Measurements from ENCODE around the gene COL5A1.
"Not testable (repeated sequence)": the region's sequence is repeated elsewhere in the genome, so short reads cannot be mapped to it uniquely, and the experiment has no call there.

Gene COL5A1

DNA sequence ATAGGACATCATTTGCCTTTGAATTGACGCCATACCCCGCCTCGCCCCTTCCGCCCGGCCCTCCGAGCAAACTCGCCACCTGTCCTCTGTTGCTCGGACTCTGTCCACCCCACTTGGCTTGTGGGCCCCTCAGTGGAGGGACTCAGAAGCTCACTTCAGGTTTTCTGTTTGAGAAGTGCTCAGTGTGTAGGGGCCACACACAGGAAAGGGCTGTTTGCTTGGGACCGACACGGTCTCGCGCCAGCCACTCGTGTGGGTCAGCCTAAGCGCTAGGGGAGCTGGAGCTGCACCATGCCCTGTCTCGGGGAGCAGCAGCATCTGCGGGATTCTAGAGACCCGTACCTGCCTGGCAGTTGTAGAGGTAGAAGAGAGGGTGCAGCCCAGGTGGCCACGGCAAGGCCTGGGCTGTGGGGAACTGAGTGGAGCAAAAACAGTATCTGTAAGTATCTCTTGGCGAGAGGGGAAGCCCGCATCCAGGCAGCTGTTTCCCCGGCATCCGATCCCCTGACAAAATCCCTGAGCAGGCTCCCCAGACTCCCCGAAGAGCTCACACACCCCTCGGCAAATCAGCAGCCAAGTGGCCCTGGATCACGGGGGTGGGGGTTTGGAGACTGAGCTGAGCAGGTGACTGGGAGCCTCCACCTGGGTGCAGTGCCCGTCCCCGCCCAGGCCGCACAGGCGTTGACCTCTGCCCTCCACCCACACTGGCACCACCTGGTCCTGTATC, 52.2 kb downstream of the COL5A1 start:
- no peak for DNase-seq

DNA sequence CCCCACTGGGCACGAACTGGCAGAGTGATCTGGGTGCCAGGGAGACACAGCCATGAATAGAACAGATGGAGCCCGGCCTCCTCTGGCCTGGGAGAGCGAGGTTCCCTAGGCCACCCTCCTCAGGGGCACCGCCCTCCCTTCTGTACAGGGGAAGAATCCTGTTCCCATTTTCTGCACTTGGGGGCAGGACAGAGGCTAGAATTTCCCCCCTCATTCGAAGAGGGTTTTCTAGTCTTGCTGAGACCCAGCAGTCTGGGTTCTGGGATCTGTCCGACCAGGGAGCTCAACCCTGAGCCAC, 52.7 kb downstream of the COL5A1 start:
- DNase-seq, result no peak

DNA sequence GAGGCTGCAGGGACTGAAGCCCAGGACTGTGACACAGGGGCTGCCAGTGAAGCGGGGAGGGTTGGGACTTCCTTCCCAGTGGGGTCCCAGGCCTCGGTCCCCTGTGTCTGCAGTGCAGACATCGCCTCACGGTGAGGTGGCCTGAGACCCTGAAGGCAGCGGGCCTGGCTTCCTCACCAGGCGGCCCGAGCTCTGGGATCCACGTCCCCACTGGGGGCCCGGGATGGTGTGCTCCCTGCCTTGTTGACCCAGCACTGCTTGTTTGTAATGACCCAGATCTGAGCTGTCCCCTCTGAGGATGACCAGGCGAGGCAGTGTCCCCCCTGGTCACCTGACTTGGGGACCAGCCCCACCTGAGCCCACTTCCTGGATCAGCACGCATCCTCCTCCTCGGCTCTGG, 53.1 kb downstream of the COL5A1 start:
- DNase-seq, result no peak

DNA sequence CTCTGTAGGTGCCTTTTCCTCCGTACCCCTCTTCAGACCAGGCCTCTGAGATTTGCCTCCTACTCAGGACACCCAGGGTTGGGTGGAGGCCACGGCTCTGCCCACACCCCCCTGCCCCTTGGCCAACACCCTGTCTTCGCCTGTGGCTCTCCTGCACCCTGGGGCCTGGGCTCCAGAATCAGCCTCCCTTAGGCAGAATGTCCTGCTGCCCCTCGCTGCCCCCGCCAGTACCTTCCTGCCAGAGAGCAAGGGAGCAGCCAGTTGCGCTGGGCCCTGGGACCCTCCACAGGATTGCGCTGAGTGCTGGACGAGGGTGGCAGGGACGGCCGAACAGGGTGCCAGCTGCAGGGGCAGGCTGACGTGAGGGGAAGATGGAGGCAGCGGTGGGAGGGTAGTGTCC, 53.5 kb downstream of the COL5A1 start:
- DNase-seq, result no peak

DNA sequence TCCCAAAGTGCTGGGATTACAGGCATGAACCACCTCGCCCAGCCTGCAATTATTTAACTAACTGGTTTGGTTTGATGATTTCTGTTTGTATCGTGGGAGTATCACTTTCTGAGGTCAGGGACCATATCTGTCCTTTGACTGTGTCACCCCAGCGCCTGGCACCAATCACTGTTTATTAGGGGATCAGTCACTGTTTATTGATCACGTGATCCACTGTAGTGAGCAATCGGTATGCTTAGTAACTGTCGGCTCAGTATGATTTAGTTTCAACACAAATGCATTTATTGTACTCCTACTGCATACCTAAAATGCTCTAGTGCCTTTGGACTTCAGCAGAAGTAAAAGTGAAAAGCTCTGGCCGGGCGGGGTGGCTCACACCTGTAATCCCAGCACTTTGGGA, 54.8 kb downstream of the COL5A1 start:
- DNase-seq, result no peak

DNA sequence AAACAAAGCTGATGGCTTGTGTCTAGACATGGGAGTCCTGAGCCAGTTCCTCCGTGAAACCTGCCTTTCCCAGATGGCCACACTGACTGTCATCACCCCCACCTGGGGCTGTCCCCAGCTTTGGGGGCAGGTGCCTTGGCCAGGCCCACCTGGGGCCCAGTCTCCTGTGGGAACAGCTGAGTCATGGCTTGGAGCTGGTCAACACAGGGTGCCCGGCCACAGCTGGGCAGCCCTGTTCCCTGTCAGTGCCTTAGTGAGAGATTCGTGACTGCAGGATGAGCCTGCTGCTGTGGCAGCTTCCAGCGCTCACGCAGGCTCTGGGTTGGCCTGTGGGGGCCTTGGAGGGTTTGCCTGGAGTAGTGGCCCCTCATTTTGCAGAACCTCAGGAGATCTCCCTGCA, 56.5 kb downstream of the COL5A1 start:
- no peak for DNase-seq

DNA sequence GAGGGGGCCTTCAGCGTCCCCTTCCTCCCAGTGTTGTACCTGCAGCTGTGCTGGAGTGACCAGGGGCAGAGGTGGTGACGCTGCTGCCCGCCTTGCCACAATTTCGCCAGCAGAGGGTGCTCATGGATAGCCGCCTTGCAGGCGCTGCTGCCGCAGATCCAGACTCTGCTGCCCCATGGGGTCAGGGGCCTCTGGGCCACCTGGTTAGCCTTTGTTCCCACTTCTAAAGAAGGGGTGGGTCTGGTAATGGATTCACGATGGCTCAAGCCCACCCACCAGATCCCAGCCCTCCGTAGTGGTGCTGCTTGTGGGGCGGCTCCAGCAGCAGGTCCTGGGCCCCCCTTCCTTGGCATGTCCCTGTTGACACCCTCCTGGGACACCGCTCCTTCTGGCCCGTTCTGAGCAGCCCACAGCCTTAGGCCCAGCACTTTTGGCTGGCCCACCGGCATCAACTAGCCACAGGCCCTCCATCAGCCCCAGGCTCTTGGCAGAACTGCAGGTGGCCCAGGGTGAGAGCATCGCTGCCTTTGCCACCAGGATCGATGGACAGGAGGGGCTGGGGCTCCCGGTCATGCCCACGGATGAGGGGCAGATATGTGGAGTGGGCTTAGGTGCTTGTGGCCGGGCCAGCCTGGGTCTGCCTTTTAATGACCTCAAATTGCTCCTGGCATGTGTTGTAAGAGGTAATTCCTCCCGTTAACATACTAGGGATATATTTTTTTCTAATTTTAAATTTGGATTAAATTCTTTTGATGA, 57.2 kb downstream of the COL5A1 start:
- peak; percentile 56 for DNase-seq

DNA sequence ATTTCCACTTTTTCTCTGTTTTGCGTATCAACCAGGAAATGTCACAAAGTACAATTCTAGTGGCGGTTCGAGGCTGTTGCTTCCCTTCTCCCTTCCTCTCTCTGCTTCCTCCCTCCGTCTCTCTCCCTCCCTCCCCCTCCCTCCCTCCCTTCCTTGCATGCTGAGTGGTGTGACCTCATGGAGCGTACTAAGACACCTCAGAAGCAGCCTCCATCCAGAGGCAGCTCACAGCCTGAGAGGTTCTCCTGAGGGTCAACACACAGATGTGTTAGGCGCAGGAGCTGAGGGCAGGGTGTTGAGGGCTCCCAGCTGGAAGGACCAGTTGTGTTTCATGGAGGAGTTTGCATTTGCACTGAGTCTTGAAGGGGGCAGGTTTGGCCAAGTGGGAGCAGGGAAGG, 57.7 kb downstream of the COL5A1 start:
- DNase-seq, result no peak

DNA sequence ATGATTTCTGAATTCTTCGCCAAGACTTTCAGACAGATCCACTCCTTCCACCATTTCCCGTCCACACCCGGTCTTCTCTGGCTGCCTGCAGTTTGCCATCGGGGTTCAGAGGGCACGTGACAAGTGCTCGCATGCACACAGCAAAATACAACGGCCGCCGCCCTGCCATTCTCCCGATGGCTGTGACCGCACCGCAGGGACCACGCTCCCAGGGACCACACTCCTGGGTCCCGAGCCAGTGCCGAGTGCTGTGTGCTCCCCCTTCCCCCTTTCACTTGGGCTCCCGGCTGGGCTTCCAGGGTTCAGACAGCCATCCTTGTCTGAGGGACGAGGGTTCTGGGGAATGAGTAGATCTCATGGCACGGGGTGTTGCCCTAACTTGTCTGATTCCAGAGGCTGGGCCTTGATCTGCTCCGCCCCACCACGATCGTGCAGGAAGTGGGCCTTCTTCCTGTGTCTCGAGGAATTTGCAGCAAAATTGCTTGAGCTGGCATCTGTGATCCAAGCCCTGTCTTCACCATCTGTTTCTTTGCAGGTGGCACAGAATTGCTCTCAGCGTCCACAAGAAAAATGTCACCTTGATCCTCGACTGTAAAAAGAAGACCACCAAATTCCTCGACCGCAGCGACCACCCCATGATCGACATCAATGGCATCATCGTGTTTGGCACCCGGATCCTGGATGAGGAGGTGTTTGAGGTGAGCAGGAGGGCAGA, 59.2 kb downstream of the COL5A1 start:
- no peak for DNase-seq

DNA sequence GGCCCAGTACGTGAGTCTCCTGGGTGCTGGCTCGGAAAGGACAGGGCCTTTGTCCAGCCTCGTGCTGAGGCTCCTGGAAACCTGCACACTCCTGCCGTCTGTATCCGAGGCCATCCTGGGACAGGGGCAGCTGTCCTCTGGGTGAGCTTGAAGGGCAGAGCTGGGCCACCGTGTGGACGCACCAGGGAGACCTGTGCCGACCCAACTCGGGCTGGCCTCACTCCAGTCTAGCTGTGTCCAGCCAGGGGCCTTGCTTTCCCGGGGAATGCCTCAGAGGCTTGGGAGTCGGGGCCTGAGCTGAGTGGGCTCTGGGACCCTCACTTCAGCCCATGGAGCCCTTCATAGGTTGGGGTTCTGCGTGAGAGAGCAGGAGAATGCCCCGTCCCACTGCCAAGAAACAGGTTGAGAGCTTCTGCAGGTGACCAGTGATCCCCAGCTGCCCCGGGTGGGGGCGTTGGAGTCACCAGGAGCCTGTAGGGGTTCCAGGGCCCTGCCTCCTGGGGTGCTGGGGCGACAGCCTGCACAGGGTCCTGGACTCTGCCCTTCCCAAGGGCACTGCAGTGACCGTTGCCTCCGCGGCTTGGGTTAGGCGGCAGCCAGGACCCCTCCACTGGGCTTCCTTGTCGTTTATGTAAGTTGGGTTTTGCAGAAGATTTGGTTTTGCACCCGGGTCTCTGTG, 60.1 kb downstream of the COL5A1 start:
- no peak for DNase-seq

DNA sequence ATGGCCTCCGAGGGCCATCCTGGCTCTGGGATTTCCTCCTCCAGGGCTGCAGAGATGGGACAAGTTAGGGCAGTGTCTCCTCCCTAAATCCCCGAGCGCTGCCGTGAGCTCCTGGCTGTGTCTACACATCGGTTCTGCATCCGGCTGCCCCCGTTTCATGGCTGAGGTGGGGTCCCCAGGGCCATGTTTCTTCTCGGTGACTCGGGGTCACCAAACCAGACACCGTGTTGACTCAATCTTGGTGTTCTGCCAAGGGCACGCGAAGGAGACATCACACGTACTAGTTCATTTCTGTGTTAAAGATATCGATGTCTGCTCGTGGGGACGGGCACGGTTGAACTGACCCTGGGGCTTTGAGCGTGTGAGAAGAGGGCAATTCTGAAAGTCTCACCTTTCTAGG, 60.7 kb downstream of the COL5A1 start:
- DNase-seq, result no peak

DNA sequence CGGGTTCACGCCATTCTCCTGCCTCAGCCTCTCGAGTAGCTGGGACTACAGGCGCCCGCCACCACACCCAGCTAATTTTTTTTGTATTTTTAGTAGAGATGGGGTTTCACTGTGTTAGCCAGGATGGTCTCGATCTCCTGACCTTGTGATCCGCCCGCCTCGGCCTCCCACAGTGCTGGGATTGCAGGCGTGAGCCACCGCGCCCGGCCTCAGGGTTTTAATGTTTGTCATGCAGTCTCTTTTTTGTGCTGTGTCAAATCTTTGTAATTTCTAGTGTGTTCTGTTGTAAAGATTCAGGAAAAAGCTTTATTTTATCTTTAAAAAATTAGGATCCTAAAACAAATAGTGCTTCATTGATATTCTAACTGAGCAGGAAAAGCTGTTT, 62.1 kb downstream of the COL5A1 start:
- not testable (repeated sequence) for DNase-seq

DNA sequence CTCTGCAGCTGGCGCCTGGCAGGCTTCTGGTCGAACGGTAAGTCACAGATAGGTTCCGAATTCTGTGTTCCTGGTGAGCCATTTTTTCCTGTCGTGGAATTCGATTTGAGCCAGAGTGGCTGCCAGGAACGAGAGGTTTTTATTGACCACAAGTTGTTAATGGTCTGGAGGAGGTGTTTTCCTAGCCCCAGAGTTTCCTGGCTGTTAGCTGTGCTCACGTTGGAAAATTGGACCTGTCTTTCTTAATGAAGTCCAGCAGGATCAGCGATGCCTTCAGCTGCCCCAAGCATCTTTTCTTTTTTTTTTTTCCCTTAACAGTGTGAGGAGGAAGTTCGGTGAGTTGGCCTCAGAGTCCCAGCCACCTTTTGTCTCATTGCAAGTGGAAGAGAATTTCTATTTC, 62.9 kb downstream of the COL5A1 start:
- DNase-seq, result peak; percentile 41

DNA sequence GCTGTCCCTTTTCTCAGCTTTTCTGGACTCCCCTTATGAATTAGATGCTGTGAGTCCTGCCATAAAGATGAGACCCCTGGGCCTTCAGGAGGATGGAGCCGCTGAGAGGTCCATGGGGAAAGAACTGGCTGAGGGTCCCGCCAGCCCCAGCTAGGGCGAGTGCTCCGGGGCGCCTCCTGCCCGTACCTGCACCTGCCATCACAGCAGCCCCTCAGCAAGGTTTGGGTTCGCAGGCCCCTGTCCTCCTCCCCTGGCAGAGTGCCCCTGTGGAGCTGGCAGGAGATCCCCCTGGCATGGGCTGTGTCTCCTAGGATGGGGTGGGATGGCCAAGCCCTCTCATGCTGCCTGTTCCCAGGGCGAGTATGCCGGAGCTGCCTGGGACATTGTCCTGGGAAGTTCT, 64.2 kb downstream of the COL5A1 start:
- DNase-seq, result no peak

DNA sequence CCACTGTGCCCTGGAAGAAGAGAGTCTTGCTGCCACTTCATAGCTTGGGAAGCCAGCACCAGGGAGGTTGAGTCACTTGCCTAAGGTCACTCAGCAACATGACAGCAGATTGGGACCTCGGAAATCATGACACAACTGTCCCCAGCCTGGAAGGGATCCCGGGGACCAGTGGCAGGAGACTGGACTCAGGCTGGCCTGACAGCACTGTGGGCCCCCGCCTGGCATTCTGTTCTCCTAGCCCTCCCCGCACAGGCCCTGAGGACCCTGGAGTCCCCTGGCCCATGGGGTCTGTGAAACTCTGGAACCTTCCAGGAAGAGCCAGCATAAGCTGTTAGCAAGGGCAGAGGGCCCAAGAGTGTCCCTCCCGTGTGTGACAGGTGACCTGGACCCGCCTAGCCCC, 64.9 kb downstream of the COL5A1 start:
- DNase-seq, result no peak

DNA sequence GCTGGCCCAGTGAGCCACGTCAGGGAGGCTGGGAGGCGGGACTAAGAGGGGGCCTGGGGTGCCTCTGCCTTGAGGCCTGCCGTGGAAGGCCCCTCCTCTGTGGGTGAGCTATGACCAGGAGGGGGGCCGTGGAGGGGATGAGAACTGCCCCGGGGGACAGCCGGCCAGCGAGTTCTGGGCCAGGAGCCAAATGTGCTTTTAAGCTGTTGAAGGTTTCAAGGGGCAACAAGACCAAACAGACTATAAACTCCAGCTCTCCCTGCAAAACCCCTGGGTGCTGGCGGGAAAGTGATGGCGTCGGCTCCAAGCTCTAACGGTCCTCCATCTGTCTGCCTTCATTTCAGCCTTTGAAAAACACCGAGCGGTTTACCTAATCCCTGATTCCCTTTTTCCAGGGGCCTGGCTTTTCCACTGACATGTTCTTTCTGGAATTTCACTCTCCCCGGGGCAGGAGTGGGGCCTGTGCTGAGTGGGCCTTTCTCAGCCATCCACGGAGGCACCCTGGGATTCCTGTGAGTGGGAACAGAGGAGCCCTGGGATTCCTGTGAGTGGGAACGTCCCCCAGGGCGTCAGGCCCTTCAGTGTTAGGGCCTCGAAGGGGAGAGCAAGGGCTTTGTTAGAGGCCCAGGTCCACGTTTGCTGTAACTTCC, 65.6 kb downstream of the COL5A1 start:
- DNase-seq, result peak; percentile 99

DNA sequence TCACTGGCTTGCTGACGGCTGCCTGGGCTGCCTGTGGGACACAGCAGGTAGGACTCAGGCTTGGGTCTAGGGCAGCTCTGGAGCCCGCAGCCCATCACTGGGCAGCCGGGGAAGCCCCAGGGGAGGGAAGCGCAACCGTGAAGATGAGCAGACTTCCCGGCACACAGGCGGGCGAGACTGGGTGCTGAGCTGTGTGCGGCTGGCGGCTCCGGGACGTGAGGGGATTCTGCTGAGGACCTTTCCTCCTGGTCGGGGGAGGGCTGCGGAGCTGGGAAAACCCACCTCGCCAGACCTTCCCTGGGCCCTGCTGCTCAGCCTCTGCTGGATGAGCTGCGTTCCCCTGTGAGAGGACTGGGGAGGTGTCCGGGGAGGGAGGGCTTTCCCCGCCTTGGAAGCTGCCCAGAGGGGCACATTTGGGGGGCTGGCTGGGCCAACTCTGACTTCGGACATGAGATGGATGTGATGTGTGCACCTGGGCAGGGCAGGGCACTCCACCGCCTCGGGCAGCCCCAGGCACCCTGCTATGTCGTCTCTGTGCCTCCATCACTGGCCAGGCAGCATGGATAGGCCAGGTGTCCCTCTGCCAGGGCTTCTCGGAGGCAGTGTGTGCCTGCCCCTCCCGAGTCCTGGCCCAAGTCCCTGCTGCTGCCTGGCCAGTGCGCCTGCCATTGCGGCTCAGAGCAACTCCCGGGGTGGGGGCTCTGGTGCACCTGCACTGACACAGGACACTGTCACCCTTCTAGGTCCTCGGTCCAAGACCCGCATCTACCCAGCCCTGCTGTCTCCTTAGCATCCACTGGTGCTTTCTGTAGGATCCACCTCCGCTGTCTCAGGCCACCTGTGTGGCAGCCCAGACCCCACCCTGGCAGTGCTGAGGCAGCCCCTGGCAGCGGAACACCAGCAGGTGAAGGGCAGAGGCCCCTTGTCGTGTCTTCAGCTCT, 66.4 kb downstream of the COL5A1 start:
- DNase-seq, result no peak

DNA sequence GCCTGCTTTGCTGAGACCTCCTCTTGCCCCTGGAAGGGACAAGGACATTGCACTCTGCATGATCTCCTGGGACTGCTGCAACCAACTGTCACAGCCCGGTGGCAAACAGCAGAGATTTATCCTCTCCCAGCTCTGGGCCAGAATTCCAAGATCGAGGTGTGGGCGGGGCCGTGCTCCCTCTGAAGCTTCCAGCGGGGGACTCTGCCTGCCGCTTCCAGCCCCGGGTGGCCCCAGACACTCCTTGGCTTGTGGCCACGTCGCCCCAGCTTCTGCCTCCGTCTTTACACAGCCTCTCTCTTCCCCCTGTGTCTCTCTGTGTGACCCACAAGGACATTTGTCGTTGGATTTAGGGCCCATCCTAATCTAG, 67.1 kb downstream of the COL5A1 start:
- DNase-seq, result peak; percentile 35

DNA sequence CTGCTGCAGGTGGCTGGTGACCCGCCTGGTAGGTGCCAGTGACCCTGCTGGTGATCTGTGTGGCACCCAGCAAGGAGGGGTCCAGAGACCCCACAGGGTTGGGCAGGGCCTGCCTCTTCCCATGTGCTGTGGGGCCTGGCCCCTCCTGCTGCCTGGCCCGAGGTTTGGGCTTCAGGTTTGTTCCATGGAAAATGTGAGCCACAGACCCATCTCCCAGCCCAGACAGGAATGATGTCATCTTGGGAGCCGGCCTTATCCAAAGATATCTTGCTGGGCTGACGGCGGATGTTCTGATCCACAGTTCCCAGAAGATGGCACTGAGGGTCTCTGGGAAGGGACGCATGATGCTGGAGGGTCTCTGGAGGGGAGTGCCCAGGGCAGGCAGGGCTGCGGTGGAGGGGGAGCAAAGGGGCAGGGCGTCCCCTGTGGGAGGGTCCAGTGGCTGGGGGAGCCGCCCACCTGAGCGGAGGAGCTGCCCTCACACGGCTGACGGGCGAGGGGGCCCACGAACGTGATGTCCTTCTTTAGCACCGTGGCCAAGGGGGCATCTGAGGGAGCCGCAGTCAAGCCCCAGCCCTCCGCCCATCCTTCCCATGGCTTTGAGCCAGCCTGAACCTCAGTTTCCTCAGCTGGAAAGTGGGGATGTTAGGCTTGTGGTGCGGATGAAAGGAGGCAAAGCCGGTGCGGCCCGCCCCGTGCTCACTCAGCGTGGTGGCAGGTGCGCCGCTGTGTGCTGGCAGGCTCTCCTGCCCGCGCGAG, 68.1 kb downstream of the COL5A1 start:
- DNase-seq, result no peak

DNA sequence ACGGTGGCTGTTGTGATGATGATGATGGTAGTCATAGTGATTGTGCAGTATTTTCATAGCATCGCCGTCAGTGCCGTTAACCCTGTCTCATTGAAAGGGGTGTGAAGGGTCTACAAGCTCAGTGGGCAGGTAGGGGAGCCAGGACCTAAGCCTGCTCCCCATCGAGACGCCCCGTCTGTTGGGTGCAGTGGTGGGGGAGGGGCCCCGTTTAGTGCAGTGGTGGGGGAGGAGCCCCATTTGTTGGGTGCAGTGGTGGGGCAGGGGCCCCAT, 68.6 kb downstream of the COL5A1 start:
- DNase-seq, result no peak

DNA sequence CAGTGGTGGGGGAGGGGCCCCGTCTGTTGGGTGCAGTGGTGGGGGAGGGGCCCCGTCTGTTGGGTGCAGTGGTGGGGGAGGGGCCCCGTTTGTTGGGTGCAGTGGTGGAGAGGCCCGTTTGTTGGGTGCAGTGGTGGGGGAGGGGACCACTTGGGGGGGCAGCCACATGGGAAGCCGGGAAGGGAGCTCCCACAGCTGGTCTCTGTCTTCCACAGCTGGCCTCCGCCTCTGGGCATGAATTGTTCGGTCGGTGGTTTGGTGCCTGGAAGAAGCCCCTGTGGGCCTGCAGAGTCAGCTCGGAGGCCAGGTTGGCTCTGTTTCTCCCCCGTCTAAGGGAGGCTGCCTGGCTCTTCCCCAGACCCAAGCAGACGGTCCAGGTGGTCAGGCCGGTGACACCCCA, 69.3 kb downstream of the COL5A1 start:
- no peak for DNase-seq

DNA sequence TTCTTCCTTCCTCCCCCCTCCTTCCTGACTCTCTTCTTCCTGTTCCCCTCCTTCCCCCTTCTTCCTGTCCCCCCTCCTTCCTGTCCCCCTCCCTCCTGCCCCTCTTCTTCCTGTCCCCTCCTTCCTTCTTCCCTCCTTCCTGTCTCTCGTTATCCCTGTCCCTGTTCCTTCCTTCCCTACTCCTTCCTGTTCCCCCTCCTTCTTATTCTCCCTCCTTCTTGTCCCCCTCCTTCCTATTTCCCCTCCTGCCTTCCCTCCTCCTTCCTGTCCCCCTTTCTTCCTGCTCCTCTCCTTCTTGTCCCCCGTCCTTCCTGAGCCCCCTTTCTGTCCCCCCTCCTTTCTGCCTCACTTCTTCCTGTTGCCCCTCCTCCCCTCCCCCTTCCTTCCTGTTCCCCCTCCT, 70.6 kb downstream of the COL5A1 start:
- DNase-seq, result no peak
